ENCODE measurements around the gene MRPL55.

MRPL55 gene

DNA sequence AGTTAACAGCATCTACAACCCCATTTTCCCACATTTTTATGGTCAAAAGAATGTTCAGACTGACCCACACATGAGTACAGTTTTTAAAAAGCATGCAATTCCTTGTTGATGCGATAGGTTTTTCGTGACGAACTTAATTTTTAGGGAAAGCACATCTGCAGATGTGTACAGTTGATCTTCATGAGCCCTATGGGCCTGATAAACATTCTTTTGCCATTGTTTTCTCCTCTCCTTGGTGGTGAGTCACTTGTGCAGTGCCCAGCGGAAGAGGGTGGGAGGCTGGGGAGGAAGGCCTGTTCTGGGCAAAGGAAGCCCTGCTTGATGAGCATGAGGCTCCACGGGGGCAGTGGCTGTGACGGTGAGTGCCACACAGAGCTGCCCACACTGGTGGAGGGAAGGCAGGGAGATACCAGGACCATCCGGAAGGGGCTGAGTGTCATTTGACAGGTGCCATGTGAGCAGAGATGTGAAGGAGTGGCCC is 21.3 kb downstream of the MRPL55 start:
- DNase-seq (ENCODE audit: low spot score): no peak
- TF ChIP-seq, protein P1, sequence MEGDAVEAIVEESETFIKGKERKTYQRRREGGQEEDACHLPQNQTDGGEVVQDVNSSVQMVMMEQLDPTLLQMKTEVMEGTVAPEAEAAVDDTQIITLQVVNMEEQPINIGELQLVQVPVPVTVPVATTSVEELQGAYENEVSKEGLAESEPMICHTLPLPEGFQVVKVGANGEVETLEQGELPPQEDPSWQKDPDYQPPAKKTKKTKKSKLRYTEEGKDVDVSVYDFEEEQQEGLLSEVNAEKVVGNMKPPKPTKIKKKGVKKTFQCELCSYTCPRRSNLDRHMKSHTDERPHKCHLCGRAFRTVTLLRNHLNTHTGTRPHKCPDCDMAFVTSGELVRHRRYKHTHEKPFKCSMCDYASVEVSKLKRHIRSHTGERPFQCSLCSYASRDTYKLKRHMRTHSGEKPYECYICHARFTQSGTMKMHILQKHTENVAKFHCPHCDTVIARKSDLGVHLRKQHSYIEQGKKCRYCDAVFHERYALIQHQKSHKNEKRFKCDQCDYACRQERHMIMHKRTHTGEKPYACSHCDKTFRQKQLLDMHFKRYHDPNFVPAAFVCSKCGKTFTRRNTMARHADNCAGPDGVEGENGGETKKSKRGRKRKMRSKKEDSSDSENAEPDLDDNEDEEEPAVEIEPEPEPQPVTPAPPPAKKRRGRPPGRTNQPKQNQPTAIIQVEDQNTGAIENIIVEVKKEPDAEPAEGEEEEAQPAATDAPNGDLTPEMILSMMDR (IDR thresholded peaks at IDR 0.05; ENCODE audit: extremely low read depth, missing control alignments): no peak

- TF ChIP-seq, protein P1 (IDR thresholded peaks at IDR 0.05; ENCODE audit: extremely low read depth, missing control alignments): no peak
- no peak for DNase-seq (ENCODE audit: low spot score)
These were observed 23.7 kb downstream of the MRPL55 start for GRCh38 chr1:228085287-228085951.

DNA sequence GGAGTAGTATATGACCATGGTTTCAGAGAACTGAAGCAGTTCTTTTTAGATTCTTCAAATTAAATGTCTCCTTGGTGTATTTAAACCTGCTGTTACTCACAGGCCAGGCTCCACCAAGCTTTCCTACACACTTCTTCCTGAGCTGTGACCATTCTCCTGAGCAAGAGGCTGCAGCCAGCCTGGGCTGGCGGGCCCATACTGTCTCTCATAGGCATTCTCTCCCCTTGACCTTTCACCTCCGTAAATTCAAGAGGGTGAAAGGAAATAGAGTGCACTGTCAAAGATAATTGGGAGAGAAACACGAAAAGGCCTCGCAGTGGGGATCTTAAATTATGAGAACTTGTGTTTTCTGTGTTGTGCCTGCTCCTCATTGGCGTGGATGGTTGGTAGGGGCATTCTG is 24.3 kb downstream of the MRPL55 start:
- DNase-seq (ENCODE audit: low spot score): no peak
- TF ChIP-seq, protein P1 (IDR thresholded peaks at IDR 0.05; ENCODE audit: extremely low read depth, missing control alignments): no peak

- DNase-seq (ENCODE audit: low spot score): no peak
- TF ChIP-seq, protein P1 (IDR thresholded peaks at IDR 0.05; ENCODE audit: extremely low read depth, missing control alignments): no peak
These were observed 24.8 kb downstream of the MRPL55 start for GRCh38 chr1:228084325-228084724.

DNA sequence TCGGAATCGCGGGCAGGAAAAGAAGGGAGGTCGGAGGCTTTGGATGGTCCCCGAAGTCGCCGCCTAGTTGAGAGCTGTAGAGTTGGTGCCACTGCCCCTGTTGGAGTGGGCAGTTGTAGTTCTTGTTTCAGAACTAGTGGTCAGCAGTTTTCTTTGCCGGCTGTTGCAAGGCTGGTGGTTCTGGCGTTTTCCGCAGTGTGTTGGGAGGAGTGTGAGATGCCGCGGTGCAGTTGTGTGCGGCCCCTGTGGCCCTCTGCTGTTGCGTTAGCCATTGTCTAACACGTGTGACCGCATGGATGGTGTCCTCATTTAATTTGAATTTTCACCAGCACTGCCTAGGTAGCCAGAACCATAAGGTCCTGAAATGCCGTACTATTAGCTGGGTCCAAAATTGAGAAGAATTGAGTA is 25.2 kb downstream of the MRPL55 start:
- no peak for DNase-seq (ENCODE audit: low spot score)
- TF ChIP-seq, protein P1 (IDR thresholded peaks at IDR 0.05; ENCODE audit: extremely low read depth, missing control alignments): no peak

GRCh38 chr1:228082918-228083870 is 25.9 kb downstream of the MRPL55 start:
- TF ChIP-seq, protein P1 (IDR thresholded peaks at IDR 0.05; ENCODE audit: extremely low read depth, missing control alignments): no peak
- DNase-seq (ENCODE audit: low spot score): no peak
